CD4-positive, alpha-beta T cell treated with Interleukin-4 for 4 hours (primary cell): ENCODE data around the gene ZNFX1.
"Not testable (repeated sequence)": the region's sequence is repeated elsewhere in the genome, so short reads cannot be mapped to it uniquely, and the experiment has no call there.

Experiments
- DNase-seq: peaks from one replicate; pipeline ENCODE4 v3.0.0-alpha.2; 2020

Gene ZNFX1

DNA sequence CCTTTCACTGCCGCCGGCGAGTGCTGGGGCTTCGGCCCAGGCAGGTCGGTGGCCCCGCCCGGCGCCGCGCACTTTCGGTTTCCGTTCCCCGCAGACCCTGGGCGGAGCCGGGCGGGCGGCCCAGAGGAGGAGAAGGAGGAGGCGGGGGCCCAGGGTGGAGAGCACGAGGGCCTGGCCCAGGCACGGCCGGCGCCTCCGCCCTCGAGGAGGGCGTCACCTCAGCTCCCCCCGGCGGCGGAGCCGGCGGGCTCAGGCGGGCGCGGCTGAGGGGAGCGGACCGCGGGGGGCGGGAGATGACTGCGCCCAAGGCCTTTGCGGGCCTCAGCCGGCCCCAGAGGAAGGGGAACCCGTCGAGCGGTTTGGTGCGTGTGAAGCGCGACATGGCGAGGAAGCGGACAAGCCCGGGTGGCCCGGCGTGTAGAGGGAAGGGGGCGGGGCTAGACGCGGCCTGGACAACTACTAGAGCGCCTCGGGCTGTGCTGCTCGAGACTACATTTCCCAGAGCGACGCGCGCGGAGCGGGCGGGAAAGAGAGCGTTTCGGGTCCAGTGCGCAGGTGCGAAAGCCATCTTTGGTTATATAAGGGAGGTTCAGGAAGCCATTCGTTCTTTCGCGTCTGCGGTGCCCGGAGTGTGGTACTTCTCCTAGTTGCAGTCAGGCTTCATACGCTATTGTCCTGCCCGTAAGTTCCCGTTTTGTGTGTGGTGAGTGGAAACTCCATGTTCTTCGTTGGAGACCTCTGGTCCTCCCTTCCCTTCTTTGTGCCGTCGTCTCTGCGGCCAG lies at the start of gene ZNFX1:
TSS of gene ZNFX1 (minus strand) at position 22 of the 782 bp plus-strand sequence. CDS start 2,218 bp downstream, outside the sequence.
- peak; percentile 98 for DNase-seq

GRCh38 chr20:49326026-49326425 lies 48.2 kb upstream of the ZNFX1 start:
- DNase-seq: no peak

DNA sequence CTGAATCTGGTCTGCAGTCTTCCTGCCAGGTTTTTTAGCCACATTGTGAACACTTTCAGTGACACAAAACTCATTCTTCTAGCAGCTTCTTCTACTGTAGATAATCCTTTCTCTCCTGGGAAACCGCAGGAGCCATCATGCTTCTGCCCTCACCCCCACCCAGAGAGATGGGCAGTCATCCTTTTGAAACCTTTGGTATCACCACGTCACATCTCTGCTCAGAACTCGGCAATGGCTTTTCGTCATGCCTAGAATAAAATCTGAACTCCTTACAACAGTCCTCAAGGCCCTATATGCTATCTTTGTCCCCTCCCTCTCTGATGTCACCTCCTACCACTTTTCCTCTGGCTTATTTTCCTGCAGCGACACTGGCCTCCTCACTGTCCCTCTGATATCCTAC lies 46.4 kb upstream of the ZNFX1 start:
- no peak for DNase-seq

- peak; percentile 55 for DNase-seq
These were observed 45.9 kb upstream of the ZNFX1 start for GRCh38 chr20:49323622-49324238.

DNA sequence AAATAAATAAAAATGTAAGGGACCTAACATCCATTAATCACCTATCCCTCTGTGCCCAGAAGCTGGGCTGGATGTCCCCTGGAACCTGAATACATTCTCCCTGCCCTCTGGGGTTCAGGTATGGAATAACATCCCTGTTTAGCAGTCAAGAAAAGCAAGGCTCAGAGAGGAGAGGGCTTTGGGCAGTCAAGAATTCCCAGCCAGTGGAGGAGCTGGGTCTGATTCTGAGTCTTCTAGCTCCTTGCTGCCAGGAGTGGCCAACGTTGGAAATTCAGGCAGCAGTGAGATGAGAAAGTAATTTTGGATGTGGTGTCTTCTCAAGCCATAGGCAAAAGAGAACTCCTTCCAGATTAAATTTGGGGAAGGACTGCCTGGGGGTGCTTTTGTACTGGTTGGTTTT lies 42.6 kb upstream of the ZNFX1 start:
- no peak for DNase-seq

DNA sequence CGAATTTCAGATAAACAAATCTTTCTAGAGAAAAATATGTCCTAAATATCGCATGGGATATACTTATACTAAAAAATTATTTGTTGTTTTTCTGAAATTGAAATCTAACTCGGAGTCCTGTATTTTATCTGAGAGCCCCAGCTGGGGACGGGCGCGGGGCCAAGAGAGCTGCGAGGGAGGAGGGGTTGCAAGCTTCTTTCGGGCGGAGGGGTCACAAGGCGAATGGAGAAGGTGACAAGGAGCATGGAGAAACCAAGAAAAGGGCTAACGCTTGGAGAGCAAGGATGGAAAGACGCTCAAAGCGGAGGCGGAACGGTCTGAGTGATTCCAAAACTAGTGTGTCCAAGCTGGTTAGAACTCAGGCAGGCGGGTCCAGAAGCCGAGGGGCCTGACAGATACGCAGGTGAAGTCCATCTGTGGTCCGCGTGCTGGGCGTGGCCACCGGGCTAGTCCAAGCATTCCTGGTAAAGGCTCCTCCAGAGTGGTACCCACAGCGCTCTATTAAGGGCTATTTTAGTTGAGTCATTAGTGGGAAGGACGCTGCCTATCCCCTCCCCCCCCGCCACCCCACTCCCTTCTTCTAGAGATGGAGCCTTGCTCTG lies 41.5 kb upstream of the ZNFX1 start:
- DNase-seq: no peak

- no peak for DNase-seq
These were observed 40.8 kb upstream of the ZNFX1 start for GRCh38 chr20:49318430-49319207.

GRCh38 chr20:49318091-49318429 lies 40.2 kb upstream of the ZNFX1 start:
- DNase-seq: no peak

DNA sequence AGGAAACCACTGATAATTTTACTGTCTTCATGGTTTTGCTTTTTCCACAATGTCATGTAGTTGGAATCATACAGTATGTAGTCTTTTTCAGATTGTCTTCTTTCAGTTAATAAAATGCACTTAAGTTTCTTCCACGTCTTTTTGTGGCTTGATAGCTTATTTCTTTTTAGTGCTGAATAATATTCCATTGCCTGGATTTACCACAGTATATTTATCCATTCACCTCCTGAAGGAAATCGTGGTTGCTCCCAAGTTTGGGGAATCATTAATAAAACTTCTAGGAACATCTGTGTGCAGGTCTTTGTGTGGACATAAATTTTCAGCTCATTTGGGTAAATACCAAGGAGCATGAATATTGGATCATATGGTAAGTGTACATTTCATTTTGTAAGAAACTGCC lies 38.8 kb upstream of the ZNFX1 start:
- no peak for DNase-seq

GRCh38 chr20:49315580-49315979 lies 37.7 kb upstream of the ZNFX1 start:
- DNase-seq: no peak

DNA sequence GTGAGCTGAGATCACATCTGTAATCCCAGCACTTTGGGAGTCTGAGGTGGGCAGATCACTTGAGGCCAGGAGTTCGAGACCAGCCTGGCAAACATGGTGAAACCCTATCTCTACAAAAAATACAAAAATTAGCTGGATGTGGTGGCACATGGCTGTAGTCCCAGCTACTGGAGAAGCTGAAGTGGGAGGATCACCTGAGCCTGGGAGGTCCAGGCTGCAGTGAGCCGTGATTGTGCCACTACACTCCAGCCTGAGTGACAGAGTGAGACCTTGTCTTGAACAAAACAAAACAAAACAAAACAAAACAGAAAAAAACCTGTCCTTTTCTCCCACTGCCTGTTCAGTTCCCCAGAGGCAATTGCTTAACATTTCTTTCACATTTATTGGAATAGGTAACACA lies 36.2 kb upstream of the ZNFX1 start:
- not testable (repeated sequence) for DNase-seq

GRCh38 chr20:49313283-49313682 lies 35.4 kb upstream of the ZNFX1 start:
- DNase-seq: no peak

DNA sequence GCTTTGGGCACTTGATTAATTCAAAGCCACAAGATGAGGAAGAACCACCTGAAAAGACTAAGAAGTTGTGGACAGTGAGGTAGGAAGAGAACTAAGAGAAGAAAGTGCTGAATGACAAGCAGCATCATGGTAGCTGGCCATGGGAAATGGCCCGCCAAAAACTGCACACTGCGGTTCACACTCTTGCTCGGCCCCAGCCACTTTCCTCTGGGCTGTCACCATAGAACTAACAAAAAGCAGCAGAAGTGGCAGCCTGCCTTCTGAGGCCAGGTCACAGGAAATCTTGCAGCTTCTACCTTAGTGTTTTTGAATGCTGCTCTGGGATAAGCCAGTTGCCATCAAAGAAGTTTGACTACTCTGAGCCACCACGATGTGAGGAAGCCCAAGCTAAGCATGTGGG lies 34.8 kb upstream of the ZNFX1 start:
- DNase-seq: no peak

DNA sequence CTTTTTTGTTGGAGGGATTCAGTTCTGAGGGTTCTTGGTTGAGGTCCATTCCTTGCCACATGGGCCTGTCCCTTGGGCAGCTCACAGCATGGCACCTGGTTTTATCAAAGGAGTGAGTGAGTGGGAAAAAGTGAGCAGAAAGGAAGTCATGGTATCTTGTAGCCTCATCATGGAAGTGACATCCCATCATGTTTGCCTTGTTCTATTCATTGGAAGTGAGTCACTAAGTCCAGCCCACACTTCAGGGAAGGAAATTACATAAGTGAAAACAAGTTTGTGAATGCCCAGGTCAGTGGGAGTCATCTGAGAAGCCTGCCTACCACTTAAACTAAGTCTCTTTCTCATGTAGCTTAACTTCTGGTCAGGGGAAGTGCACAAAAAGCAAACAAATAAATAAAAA lies 32.8 kb upstream of the ZNFX1 start:
- DNase-seq: no peak

- no peak for DNase-seq
These were observed 31.0 kb upstream of the ZNFX1 start for GRCh38 chr20:49308875-49309274.

DNA sequence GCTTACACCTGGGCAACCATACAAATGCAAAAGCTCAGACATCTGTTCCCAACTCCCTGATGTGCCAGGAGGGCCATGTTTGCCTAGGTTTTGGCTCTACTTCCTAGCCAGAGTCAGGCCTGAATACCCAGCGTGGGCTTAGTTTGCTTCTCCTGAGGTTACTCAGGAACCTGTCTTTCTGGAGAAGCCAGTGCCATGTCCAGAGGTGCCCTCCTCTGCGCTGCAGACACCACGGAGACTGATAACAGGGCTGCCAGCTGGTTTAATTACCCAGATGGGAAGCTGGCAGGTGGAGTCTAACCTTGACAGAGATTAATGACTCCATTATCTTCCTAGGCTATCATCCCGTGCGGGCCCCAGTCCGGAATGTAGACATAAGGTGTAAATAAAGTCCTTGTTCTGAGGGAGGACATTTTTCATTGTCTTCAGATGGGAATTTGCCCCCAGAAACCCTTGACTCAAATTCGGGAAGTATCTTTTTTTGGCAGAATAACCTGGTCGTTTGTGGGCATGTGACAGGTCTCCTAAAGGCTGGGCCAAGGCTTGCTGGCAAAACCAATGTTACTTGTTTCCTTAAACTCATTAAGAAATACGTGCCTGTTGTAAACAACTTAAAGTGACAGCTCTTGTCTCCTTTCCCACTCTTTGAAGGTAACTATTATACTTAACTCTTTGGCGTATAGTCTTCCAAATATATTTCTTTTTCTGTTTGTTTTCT lies 29.2 kb upstream of the ZNFX1 start:
- DNase-seq: no peak

- DNase-seq: no peak
These were observed 25.3 kb upstream of the ZNFX1 start for GRCh38 chr20:49303065-49303552.

DNA sequence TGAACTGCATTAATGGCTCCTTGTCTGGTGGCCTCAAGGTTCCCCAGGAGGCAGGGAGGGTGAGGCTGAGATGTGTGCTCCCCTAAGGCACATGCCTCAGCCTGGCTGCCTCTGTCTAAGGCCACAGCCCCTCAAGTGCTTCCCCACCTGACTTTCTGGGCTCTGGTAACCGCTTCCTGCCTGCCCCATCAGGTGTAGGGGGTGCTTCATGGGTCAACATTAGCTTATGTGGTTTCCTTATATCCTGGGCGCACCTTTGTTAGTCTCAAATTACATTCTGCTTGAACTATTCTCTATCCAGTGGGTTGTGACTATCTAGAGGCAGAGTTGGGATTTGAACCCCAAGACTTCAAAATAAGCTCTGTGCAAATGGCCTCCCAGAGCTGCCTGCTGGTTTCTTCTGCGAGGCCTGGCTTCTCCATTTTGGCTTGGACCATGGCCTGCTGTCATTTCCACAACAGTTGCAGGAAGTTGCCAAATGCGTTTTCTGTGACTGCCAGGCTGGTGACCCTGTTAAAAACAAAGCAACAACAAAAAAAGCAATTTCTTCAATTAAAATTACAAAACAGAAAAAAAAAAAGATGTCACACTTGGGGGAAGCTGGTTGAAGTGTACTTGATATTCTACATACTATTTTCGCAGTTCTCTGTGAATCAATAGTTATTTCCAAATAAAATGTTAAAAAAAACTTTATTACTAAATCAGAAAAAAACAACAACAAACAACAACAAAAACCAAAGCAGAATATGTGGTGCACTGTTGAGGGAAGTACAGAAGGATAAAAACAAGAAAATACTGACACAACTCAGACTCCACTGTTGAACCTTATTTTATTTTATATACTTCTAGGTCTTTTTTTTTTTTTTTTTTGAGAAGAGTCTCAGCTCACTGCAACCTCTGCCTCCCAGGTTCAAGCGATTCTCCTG lies 20.0 kb upstream of the ZNFX1 start:
- no peak for DNase-seq

- not testable (repeated sequence) for DNase-seq
These were observed 16.3 kb upstream of the ZNFX1 start for GRCh38 chr20:49294002-49294654.

- no peak for DNase-seq
These were observed 15.3 kb upstream of the ZNFX1 start for GRCh38 chr20:49293122-49293521.

DNA sequence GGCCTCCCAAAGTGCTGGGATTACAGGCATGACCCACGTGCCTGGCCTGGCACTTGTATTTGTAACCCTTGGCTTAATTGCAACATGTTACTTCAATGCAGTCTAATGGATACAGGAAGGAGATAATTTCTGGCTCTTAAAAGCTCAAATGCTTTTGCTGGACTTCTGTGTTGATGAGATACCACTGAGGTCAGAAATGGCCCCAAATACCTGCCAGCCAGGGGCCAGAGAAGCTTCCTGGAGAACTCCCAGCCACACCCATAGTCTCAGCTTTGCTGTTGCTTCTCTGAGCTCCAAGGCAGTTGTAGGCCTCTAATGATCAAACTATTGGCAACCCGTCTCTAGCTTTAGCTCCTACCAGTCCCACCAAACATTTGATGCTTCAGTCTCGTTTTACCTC lies 14.2 kb upstream of the ZNFX1 start:
- DNase-seq: no peak
